Natural killer cell (primary cell): ENCODE data around the gene NDUFA13. TPM values are rescaled to one million over a fixed set of nuclear protein-coding genes. Genes with fewer than 3 reads are reported as not detected.

ENCODE experiments used
- ATAC-seq, 3 donors: fragments of 150-1000 bp in 2 of 3; fragments of 200-7000 bp in 1 of 3; cut with Tn5 transposase; 1 replicate in 1 of 3; 2 replicates in 2 of 3; pipeline ENCODE4 v1.10.0; 2021; ENCODE audit warnings: mild to moderate bottlenecking in 2 of 3, moderate library complexity in 2 of 3
- DNase-seq, 2 donors: peaks; one replicate each; pipeline versions ENCODE4 v3.0.0 to v3.0.0-alpha.2; 2013 to 2021; ENCODE audit warnings: mixed read lengths in 1 of 2
- H3K27ac ChIP-seq: one replicate; pipeline ENCODE4 v1.5.1; 2013; ENCODE audit warnings: mild to moderate bottlenecking, low read length
- H3K27me3 ChIP-seq: one replicate; pipeline ENCODE4 v1.6.1; 2013; ENCODE audit warnings: low read length; ENCODE audit not compliant: control insufficient read depth, insufficient read depth
- H3K36me3 ChIP-seq: one replicate; pipeline ENCODE4 v1.6.1; 2013; ENCODE audit warnings: low read length; ENCODE audit not compliant: control insufficient read depth, insufficient read depth
- H3K4me1 ChIP-seq: one replicate; pipeline ENCODE4 v1.6.1; 2013; ENCODE audit warnings: low read length; ENCODE audit not compliant: control insufficient read depth, insufficient read depth
- H3K4me3 ChIP-seq: one replicate; pipeline ENCODE4 v1.5.1; 2013; ENCODE audit warnings: low read length
- H3K9me3 ChIP-seq: one replicate; pipeline ENCODE4 v1.6.1; 2013; ENCODE audit warnings: low read length; ENCODE audit not compliant: control insufficient read depth, insufficient read depth
- H3K27ac Mint-ChIP-seq, 2 donors: one replicate each; pipeline ENCODE4 v1.8.0; 2022; ENCODE audit warnings: mild to moderate bottlenecking in 2 of 2, mixed read lengths in 2 of 2, moderate library complexity in 1 of 2
- H3K27me3 Mint-ChIP-seq, 2 donors: one replicate each; pipeline ENCODE4 v1.8.0; 2022; ENCODE audit warnings: low read depth in 2 of 2, mixed read lengths in 2 of 2
- H3K36me3 Mint-ChIP-seq: one replicate; pipeline ENCODE4 v1.8.0; 2022; ENCODE audit warnings: mixed read lengths
- H3K4me1 Mint-ChIP-seq, 2 donors: one replicate each; pipeline ENCODE4 v1.8.0; 2022; ENCODE audit warnings: mixed read lengths in 2 of 2
- H3K4me3 Mint-ChIP-seq: one replicate; pipeline ENCODE4 v1.8.0; 2022; ENCODE audit warnings: mild to moderate bottlenecking, moderate library complexity, mixed read lengths
- H3K9me3 Mint-ChIP-seq, 2 donors: one replicate each; pipeline ENCODE4 v1.8.0; 2022; ENCODE audit warnings: mixed read lengths in 2 of 2
- CTCF ChIP-seq: fragments of 200-600 bp; IDR thresholded peaks from one replicate; pipeline ENCODE4 v1.8.0; 2022; ENCODE audit warnings: antibody characterized with exemption
- WGBS: methylation state at CpG from one replicate; pipeline ENCODE4 v1.1.7; 2013; ENCODE audit warnings: missing lambda C conversion rate; ENCODE audit not compliant: insufficient coverage; 5-methylcytosine and 5-hydroxymethylcytosine counted together
- intact Hi-C: fragments of 100-400 bp; cut with micrococcal nuclease; formaldehyde crosslinking; loops from one replicate; pipeline ENCODE4 v1.14.2; 2022
- total RNA-seq, 4 donors: library from RNA; stranded (reverse); fragments of 120-200 nt in 1 of 4; gene quantifications; one replicate each; pipeline versions ENCODE4 v1.2.3 to v1.2.4, GENCODE V29; 2013 to 2022

NDUFA13 gene
- total RNA-seq, 3 donors from 2014 or later (not counting 1 experiment from before 2014, with no cell fraction given): 165 to 191 (median 188) TPM

GRCh38 chr19:19552798-19553197, 36.8 kb downstream of the NDUFA13 start:
- H3K4me1 Mint-ChIP-seq: no peaks in the 10 kb centered on the region
- Histone ChIP-seq H3K4me3 (no peak overlapping the region), H3K27me3 (no peaks in the 10 kb centered on the region), H3K4me1 (peaks cover 6% of the 10 kb centered on the region), H3K9me3 (no peaks in the 10 kb centered on the region), H3K36me3 (no peaks in the 10 kb centered on the region), H3K27ac (no peak overlapping the region)
- DNase-seq (peak in 1 of 2 donors; percentile 53), ATAC-seq (no peak)
- H3K4me3 Mint-ChIP-seq: no peak overlapping the region
- TF ChIP-seq CTCF: peak; percentile 37
- H3K9me3 Mint-ChIP-seq: no peaks in the 10 kb centered on the region
- intact Hi-C loops: no loop called here
- peaks cover 0 to 4% of the 10 kb centered on the region in 2 donors for H3K27me3 Mint-ChIP-seq
- H3K27ac Mint-ChIP-seq: no peak overlapping the region
- WGBS: 63% methylated on average over 6 of the region's 6 CpGs
- no peaks in the 10 kb centered on the region for H3K36me3 Mint-ChIP-seq

GRCh38 chr19:19553670-19554069, 37.6 kb downstream of the NDUFA13 start:
- Histone ChIP-seq H3K27ac (no peak overlapping the region), H3K36me3 (no peaks in the 10 kb centered on the region), H3K4me1 (peaks cover 6% of the 10 kb centered on the region), H3K4me3 (no peak overlapping the region), H3K27me3 (no peaks in the 10 kb centered on the region), H3K9me3 (no peaks in the 10 kb centered on the region)
- H3K9me3 Mint-ChIP-seq: no peaks in the 10 kb centered on the region
- no peaks in the 10 kb centered on the region for H3K4me1 Mint-ChIP-seq
- no peak overlapping the region for H3K27ac Mint-ChIP-seq
- WGBS: 93% methylated on average over 10 of the region's 10 CpGs
- H3K4me3 Mint-ChIP-seq: no peak overlapping the region
- H3K27me3 Mint-ChIP-seq: peaks cover 0 to 4% of the 10 kb centered on the region in 2 donors
- no peak for DNase-seq
- TF ChIP-seq CTCF: no peak
- no peak for ATAC-seq
- no peaks in the 10 kb centered on the region for H3K36me3 Mint-ChIP-seq
- intact Hi-C loops: no loop called here

- H3K27me3 Mint-ChIP-seq: no peaks in the 10 kb centered on the region
- no peaks in the 10 kb centered on the region for H3K9me3 Mint-ChIP-seq
- Histone ChIP-seq H3K27ac (no peak overlapping the region), H3K4me1 (peaks cover 6% of the 10 kb centered on the region), H3K4me3 (no peak overlapping the region), H3K36me3 (no peaks in the 10 kb centered on the region), H3K27me3 (no peaks in the 10 kb centered on the region), H3K9me3 (no peaks in the 10 kb centered on the region)
- intact Hi-C loops: no loop called here
- DNase-seq (peak; percentile 60 to 74), ATAC-seq (peak; percentile 59 to 79 (median 72))
- no peak overlapping the region for H3K4me3 Mint-ChIP-seq
- no peaks in the 10 kb centered on the region for H3K36me3 Mint-ChIP-seq
- WGBS: 74% methylated on average over 34 of the region's 34 CpGs
- peak overlapping the region in 1 of 2 donors; percentile 22 for H3K27ac Mint-ChIP-seq
- H3K4me1 Mint-ChIP-seq: no peaks in the 10 kb centered on the region
- peak; percentile 79 for TF ChIP-seq CTCF
Measured at GRCh38 chr19:19554074-19555023, 38.3 kb downstream of the NDUFA13 start.
